ENCODE measurements around the gene RHOJ. TPM values are rescaled to one million over a fixed set of nuclear protein-coding genes. Genes with fewer than 3 reads are reported as not detected.

RHOJ gene
- total and polyA plus RNA-seq, 2 experiments from 2014 or later, result 0.17 TPM; not detected in 1

DNA sequence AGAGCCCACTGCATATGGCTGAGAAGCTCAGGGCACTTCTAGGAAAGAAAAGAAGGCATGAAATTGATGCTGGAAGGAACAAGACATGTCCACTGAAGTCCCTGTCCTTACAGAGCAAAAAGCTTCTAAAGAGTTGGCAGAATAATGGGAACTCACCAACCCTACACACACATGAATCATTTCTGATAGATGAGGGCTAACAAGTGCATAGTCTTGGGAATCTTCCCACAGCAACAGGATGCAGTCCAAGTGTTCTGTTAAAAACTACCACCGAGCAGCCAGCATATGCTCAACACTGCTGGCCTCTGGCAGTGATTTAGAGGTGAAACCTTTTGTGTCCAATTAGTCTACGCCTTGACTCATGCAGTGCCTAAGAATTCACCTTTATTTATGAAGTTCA is 44.8 kb downstream of the RHOJ start (continued):
- TF ChIP-seq, protein P1, sequence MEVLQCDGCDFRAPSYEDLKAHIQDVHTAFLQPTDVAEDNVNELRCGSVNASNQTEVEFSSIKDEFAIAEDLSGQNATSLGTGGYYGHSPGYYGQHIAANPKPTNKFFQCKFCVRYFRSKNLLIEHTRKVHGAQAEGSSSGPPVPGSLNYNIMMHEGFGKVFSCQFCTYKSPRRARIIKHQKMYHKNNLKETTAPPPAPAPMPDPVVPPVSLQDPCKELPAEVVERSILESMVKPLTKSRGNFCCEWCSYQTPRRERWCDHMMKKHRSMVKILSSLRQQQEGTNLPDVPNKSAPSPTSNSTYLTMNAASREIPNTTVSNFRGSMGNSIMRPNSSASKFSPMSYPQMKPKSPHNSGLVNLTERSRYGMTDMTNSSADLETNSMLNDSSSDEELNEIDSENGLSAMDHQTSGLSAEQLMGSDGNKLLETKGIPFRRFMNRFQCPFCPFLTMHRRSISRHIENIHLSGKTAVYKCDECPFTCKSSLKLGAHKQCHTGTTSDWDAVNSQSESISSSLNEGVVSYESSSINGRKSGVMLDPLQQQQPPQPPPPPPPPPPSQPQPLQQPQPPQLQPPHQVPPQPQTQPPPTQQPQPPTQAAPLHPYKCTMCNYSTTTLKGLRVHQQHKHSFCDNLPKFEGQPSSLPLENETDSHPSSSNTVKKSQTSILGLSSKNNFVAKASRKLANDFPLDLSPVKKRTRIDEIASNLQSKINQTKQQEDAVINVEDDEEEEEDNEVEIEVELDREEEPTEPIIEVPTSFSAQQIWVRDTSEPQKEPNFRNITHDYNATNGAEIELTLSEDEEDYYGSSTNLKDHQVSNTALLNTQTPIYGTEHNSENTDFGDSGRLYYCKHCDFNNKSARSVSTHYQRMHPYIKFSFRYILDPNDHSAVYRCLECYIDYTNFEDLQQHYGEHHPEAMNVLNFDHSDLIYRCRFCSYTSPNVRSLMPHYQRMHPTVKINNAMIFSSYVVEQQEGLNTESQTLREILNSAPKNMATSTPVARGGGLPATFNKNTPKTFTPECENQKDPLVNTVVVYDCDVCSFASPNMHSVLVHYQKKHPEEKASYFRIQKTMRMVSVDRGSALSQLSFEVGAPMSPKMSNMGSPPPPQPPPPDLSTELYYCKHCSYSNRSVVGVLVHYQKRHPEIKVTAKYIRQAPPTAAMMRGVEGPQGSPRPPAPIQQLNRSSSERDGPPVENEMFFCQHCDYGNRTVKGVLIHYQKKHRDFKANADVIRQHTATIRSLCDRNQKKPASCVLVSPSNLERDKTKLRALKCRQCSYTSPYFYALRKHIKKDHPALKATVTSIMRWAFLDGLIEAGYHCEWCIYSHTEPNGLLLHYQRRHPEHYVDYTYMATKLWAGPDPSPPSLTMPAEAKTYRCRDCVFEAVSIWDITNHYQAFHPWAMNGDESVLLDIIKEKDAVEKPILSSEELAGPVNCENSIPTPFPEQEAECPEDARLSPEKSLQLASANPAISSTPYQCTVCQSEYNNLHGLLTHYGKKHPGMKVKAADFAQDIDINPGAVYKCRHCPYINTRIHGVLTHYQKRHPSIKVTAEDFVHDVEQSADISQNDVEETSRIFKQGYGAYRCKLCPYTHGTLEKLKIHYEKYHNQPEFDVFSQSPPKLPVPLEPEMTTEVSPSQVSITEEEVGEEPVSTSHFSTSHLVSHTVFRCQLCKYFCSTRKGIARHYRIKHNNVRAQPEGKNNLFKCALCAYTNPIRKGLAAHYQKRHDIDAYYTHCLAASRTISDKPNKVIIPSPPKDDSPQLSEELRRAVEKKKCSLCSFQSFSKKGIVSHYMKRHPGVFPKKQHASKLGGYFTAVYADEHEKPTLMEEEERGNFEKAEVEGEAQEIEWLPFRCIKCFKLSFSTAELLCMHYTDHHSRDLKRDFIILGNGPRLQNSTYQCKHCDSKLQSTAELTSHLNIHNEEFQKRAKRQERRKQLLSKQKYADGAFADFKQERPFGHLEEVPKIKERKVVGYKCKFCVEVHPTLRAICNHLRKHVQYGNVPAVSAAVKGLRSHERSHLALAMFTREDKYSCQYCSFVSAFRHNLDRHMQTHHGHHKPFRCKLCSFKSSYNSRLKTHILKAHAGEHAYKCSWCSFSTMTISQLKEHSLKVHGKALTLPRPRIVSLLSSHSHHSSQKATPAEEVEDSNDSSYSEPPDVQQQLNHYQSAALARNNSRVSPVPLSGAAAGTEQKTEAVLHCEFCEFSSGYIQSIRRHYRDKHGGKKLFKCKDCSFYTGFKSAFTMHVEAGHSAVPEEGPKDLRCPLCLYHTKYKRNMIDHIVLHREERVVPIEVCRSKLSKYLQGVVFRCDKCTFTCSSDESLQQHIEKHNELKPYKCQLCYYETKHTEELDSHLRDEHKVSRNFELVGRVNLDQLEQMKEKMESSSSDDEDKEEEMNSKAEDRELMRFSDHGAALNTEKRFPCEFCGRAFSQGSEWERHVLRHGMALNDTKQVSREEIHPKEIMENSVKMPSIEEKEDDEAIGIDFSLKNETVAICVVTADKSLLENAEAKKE (CRISPR knock-in tag; IDR thresholded peaks at IDR 0.05), result no peak
- TF ChIP-seq, protein P2, sequence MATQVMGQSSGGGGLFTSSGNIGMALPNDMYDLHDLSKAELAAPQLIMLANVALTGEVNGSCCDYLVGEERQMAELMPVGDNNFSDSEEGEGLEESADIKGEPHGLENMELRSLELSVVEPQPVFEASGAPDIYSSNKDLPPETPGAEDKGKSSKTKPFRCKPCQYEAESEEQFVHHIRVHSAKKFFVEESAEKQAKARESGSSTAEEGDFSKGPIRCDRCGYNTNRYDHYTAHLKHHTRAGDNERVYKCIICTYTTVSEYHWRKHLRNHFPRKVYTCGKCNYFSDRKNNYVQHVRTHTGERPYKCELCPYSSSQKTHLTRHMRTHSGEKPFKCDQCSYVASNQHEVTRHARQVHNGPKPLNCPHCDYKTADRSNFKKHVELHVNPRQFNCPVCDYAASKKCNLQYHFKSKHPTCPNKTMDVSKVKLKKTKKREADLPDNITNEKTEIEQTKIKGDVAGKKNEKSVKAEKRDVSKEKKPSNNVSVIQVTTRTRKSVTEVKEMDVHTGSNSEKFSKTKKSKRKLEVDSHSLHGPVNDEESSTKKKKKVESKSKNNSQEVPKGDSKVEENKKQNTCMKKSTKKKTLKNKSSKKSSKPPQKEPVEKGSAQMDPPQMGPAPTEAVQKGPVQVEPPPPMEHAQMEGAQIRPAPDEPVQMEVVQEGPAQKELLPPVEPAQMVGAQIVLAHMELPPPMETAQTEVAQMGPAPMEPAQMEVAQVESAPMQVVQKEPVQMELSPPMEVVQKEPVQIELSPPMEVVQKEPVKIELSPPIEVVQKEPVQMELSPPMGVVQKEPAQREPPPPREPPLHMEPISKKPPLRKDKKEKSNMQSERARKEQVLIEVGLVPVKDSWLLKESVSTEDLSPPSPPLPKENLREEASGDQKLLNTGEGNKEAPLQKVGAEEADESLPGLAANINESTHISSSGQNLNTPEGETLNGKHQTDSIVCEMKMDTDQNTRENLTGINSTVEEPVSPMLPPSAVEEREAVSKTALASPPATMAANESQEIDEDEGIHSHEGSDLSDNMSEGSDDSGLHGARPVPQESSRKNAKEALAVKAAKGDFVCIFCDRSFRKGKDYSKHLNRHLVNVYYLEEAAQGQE (IDR thresholded peaks at IDR 0.05; ENCODE audit: unreplicated experiment), result no peak
- TF ChIP-seq ZNF331 (CRISPR knock-in tag; IDR thresholded peaks at IDR 0.05; ENCODE audit: low read depth) (no peak), EZH2phosphoT487 (IDR thresholded peaks at IDR 0.05; ENCODE audit: unreplicated experiment) (no peak), STAT1 (IDR thresholded peaks at IDR 0.05; ENCODE audit: unreplicated experiment) (no peak), JUNB (IDR thresholded peaks at IDR 0.05; ENCODE audit: unreplicated experiment) (no peak)
- TF ChIP-seq, protein P3, sequence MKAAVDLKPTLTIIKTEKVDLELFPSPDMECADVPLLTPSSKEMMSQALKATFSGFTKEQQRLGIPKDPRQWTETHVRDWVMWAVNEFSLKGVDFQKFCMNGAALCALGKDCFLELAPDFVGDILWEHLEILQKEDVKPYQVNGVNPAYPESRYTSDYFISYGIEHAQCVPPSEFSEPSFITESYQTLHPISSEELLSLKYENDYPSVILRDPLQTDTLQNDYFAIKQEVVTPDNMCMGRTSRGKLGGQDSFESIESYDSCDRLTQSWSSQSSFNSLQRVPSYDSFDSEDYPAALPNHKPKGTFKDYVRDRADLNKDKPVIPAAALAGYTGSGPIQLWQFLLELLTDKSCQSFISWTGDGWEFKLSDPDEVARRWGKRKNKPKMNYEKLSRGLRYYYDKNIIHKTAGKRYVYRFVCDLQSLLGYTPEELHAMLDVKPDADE (IDR thresholded peaks at IDR 0.05), result no peak
